GM19328 (cell line): ENCODE results near the gene ACP6.

Source experiments
- ATAC-seq: cut with Tn5 transposase; IDR thresholded peaks from one replicate; pipeline ENCODE4 v1.9.1; 2021; ENCODE audit warnings: mild to moderate bottlenecking, moderate library complexity; ENCODE audit not compliant: unreplicated experiment

Gene ACP6

GRCh38 chr1:147652306-147652705 lies 18.0 kb downstream of the ACP6 start:
- no peak for ATAC-seq

GRCh38 chr1:147651466-147651865 lies 18.9 kb downstream of the ACP6 start:
- ATAC-seq = no peak

GRCh38 chr1:147648933-147649332 lies 21.4 kb downstream of the ACP6 start:
- no peak for ATAC-seq

- no peak for ATAC-seq
These were observed 22.3 kb downstream of the ACP6 start for GRCh38 chr1:147647796-147648633.

- no peak for ATAC-seq
These were observed 26.4 kb downstream of the ACP6 start for GRCh38 chr1:147643974-147644373.

- ATAC-seq = no peak
These were observed 28.4 kb downstream of the ACP6 start for GRCh38 chr1:147641695-147642592.

- ATAC-seq = no peak
These were observed 29.0 kb downstream of the ACP6 start for GRCh38 chr1:147641291-147641690.

GRCh38 chr1:147640553-147641165 lies 29.7 kb downstream of the ACP6 start:
- ATAC-seq = peak; percentile 76

GRCh38 chr1:147636314-147636713 lies 34.0 kb downstream of the ACP6 start:
- ATAC-seq = no peak

GRCh38 chr1:147635342-147635741 lies 35.0 kb downstream of the ACP6 start:
- no peak for ATAC-seq

GRCh38 chr1:147634645-147635044 lies 35.7 kb downstream of the ACP6 start:
- no peak for ATAC-seq

- ATAC-seq = no peak
These were observed 36.6 kb downstream of the ACP6 start for GRCh38 chr1:147633759-147634158.

GRCh38 chr1:147631839-147632238 lies 38.5 kb downstream of the ACP6 start:
- ATAC-seq = no peak

GRCh38 chr1:147630447-147630846 lies 39.9 kb downstream of the ACP6 start:
- no peak for ATAC-seq

- ATAC-seq = no peak
These were observed 40.3 kb downstream of the ACP6 start for GRCh38 chr1:147630022-147630421.

GRCh38 chr1:147628441-147628840 lies 41.9 kb downstream of the ACP6 start:
- no peak for ATAC-seq

- no peak for ATAC-seq
These were observed 42.8 kb downstream of the ACP6 start for GRCh38 chr1:147627435-147628110.

GRCh38 chr1:147626739-147627138 lies 43.6 kb downstream of the ACP6 start:
- no peak for ATAC-seq

- ATAC-seq = no peak
These were observed 44.0 kb downstream of the ACP6 start for GRCh38 chr1:147626291-147626690.

GRCh38 chr1:147625362-147625995 lies 44.8 kb downstream of the ACP6 start:
- ATAC-seq = no peak
